ENCODE data around the gene TMPRSS9.
"Not testable (repeated sequence)": the region's sequence is repeated elsewhere in the genome, so short reads cannot be mapped to it uniquely, and the experiment has no call there.

Gene TMPRSS9

DNA sequence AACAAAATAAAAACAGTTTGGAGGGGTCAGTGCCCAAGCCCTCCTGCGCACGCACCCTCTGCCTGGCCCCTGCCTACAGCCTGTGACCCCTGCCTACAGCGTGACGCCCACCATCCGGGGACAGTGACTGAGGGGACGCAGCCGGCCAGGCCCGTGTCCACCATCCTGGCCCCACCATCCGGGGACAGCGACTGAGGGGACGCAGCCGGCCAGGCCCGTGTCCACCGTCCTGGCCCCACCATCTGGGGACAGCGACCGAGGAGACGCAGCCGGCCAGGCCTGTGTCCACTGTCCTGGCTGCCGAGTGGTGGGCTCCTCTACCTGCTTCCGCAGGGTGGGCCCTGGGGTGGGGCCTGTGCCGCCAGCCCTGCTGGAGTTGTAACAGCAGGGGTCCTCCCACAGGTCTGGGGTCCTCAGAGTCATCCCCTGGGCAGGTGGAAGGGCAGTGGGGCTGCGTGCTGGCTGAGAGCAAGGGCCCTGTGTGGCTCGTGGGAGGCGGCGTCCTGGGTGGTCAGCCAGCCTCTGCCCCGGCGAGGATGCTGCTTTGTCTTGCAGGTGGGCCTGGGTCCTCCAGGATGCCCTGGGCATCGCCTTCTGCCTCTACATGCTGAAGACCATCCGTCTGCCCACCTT, 17.3 kb upstream of the TMPRSS9 start:
- H3K4me3 ChIP-seq (ENCODE audit: low read length) = no peak overlapping the region
- no peak for TF ChIP-seq CTCF (conservative IDR thresholded peaks at IDR 0.05; ENCODE audit: low read depth, low read length)
- DNase-seq (ENCODE audit: low read depth) = no peak

GRCh38 chr19:2343289-2343982, 16.6 kb upstream of the TMPRSS9 start:
- no peak overlapping the region for H3K4me3 ChIP-seq (ENCODE audit: low read length)
- no peak for TF ChIP-seq CTCF (conservative IDR thresholded peaks at IDR 0.05; ENCODE audit: low read depth, low read length)
- DNase-seq (ENCODE audit: low read depth) = no peak

DNA sequence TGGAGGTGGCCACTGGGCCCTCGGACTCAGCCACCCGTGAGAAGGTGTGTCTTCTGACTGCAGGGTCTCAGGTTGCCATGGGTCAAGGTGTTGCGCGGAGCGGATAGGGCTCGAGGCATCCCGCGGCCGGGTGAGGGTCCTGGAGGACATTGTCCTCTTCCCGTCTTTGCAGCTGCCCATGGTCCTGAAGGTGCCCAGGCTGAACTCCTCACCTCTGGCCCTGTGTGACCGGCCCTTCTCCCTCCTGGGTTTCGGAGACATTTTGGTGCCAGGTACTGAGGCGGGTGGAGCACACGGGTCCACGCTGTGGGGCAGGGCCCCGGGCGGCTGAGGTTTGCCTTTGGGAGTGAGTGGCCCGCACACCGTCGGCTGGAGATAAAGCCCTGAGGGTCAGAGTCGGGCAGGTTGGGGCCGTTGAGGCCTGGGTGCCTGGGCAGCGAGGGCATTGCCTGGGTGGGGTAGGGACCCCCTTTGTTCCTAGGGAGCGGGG, 15.6 kb upstream of the TMPRSS9 start:
- no peak for DNase-seq (ENCODE audit: low read depth)
- no peak for TF ChIP-seq CTCF (conservative IDR thresholded peaks at IDR 0.05; ENCODE audit: low read depth, low read length)
- H3K4me3 ChIP-seq (ENCODE audit: low read length) = no peak overlapping the region

DNA sequence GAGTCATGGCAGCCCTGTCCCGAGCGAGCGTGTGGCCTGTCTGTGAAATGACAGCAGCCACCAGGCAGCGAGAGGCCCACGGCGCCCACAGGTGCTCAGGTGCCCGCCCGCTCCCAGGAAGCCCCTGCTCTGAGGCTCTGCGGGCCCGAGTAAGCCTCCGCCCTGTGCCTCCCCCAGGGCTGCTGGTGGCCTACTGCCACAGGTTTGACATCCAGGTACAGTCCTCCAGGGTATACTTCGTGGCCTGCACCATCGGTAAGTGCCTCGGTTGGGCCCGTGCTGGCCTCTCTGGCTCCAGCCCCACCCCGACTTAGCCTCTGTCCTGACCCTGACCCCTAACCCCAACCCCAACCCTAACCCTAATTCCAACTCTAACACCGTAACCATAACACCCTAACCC, 15.0 kb upstream of the TMPRSS9 start:
- H3K4me3 ChIP-seq (ENCODE audit: low read length) = no peak overlapping the region
- no peak for TF ChIP-seq CTCF (conservative IDR thresholded peaks at IDR 0.05; ENCODE audit: low read depth, low read length)
- DNase-seq (ENCODE audit: low read depth) = no peak

DNA sequence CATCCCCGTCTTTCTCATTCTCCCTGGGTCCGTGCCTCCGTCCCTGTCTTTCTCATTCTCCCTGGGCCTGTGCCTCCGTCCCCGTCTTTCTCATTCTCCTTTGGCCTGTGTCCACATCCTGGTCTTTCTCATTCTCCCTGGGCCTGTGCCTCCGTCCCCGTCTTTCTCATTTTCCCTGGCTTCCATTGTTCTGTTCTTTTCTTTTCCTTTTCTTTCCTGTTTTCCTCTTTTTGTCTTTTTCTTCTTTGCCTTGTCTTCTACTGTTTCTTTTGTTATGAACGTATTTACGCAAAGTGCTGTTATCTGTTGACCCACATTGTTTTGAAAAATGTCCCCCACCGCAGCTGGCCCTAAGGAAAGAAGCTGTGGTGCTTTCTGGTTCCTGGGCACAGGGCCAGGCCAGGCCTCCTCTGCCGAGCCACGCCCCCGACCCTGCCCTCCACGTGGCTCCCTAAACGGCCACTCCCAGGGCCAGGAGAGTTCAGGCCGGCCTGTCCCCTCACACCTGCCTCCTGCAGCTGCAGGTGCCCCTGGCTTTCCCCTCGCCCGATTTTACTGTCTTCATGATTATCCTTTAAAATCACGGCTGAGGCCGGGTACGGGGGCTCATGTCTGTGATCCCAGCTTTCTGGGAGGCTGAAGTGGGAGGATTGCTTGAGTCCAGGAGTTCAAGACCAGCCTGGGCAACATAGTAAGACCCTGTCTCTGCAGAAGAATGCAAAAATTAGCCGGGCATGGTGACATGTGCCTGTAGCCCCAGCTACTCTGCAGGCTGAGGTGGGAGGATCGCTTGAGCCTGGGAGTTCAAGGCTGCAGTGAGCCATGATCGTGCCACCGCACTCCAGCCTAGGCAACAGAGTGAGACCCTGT, 14.0 kb upstream of the TMPRSS9 start:
- TF ChIP-seq CTCF (conservative IDR thresholded peaks at IDR 0.05; ENCODE audit: low read depth, low read length) = no peak
- DNase-seq (ENCODE audit: low read depth) = no peak
- H3K4me3 ChIP-seq (ENCODE audit: low read length) = no peak overlapping the region

DNA sequence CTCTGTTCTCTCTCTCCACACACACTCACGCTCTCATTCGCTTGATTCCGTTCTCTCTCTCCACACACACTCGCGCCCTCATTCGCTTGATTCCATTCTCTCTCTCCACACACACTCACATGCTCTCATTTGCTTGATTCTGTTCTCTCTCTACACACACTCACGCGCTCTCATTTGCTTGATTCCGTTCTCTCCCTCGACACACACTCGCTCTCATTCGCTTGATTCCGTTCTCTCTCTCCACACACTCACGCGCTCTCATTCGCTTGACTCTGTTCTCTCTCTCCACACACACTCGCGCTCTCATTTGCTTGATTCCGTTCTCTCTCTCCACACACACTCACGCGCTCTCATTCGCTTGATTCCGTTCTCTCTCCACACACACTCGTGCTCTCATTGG, 10.2 kb upstream of the TMPRSS9 start:
- H3K4me3 ChIP-seq (ENCODE audit: low read length); DNase-seq (ENCODE audit: low read depth): not testable (repeated sequence)

DNA sequence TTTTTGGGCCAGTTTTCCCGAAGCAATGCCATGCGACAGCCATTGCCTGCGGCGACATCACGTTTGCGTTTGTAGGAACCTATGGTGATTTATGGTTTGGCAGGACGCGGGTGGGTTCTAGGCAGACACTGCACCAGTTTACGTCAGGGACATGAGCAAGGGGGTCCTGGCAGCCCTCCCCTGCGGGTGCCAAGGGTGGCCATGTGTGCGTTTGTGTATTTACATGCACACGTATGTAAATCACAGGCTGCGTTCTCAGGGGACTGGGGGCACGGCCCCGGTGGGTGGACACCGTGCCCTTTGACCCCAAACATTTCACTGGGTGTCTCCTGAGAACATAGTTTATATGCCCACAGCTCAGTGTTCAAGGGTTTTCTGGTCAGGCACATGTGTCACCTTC, 9.4 kb upstream of the TMPRSS9 start:
- no peak overlapping the region for H3K4me3 ChIP-seq (ENCODE audit: low read length)
- no peak for TF ChIP-seq CTCF (conservative IDR thresholded peaks at IDR 0.05; ENCODE audit: low read depth, low read length)
- DNase-seq (ENCODE audit: low read depth) = no peak
